ENCODE results near the gene CIB1.

The CIB1 gene

GRCh38 chr15:90187257-90187868 lies 46.4 kb downstream of the CIB1 start:
- H3K4me3 ChIP-seq (ENCODE audit: insufficient read depth, low read depth, low read length, poor library complexity, severe bottlenecking) = no peak overlapping the region
- H3K9me3 ChIP-seq (ENCODE audit: control insufficient read depth, low read length) = no peaks in the 10 kb centered on the region
- no peak for DNase-seq
- H3K36me3 ChIP-seq (ENCODE audit: control insufficient read depth, insufficient read depth, low read length) = no peaks in the 10 kb centered on the region
- no peak overlapping the region for H3K27ac ChIP-seq (ENCODE audit: insufficient read depth, low read length, poor library complexity, severe bottlenecking)
- peaks cover 14% of the 10 kb centered on the region for H3K4me1 ChIP-seq (ENCODE audit: control insufficient read depth, insufficient read depth, low read length, poor library complexity, severe bottlenecking)
- no peaks in the 10 kb centered on the region for H3K27me3 ChIP-seq (replicated peaks; ENCODE audit: control insufficient read depth, insufficient read depth, low read length, poor library complexity, severe bottlenecking)

GRCh38 chr15:90184786-90185704 lies 48.7 kb downstream of the CIB1 start:
- Histone ChIP-seq H3K4me3 (ENCODE audit: insufficient read depth, low read depth, low read length, poor library complexity, severe bottlenecking) (peak overlapping the region; percentile 75), H3K27ac (ENCODE audit: insufficient read depth, low read length, poor library complexity, severe bottlenecking) (peak overlapping the region; percentile 51), H3K4me1 (ENCODE audit: control insufficient read depth, insufficient read depth, low read length, poor library complexity, severe bottlenecking) (peaks cover 3% of the 10 kb centered on the region), H3K9me3 (ENCODE audit: control insufficient read depth, low read length) (no peaks in the 10 kb centered on the region), H3K36me3 (ENCODE audit: control insufficient read depth, insufficient read depth, low read length) (no peaks in the 10 kb centered on the region), H3K27me3 (replicated peaks; ENCODE audit: control insufficient read depth, insufficient read depth, low read length, poor library complexity, severe bottlenecking) (no peaks in the 10 kb centered on the region)
- peak; percentile 18 to 52 (median 29) for DNase-seq

- peaks cover 3% of the 10 kb centered on the region for H3K4me1 ChIP-seq (ENCODE audit: control insufficient read depth, insufficient read depth, low read length, poor library complexity, severe bottlenecking)
- no peaks in the 10 kb centered on the region for H3K9me3 ChIP-seq (ENCODE audit: control insufficient read depth, low read length)
- H3K4me3 ChIP-seq (ENCODE audit: insufficient read depth, low read depth, low read length, poor library complexity, severe bottlenecking) = peak overlapping the region; percentile 75
- DNase-seq = no peak
- no peaks in the 10 kb centered on the region for H3K27me3 ChIP-seq (replicated peaks; ENCODE audit: control insufficient read depth, insufficient read depth, low read length, poor library complexity, severe bottlenecking)
- peak overlapping the region; percentile 51 for H3K27ac ChIP-seq (ENCODE audit: insufficient read depth, low read length, poor library complexity, severe bottlenecking)
- no peaks in the 10 kb centered on the region for H3K36me3 ChIP-seq (ENCODE audit: control insufficient read depth, insufficient read depth, low read length)
These were observed 49.5 kb downstream of the CIB1 start for GRCh38 chr15:90184119-90184785.

GRCh38 chr15:90181776-90182175 lies 52.0 kb downstream of the CIB1 start:
- Histone ChIP-seq H3K4me3 (ENCODE audit: insufficient read depth, low read depth, low read length, poor library complexity, severe bottlenecking) (no peak overlapping the region), H3K36me3 (ENCODE audit: control insufficient read depth, insufficient read depth, low read length) (no peaks in the 10 kb centered on the region), H3K27ac (ENCODE audit: insufficient read depth, low read length, poor library complexity, severe bottlenecking) (no peak overlapping the region), H3K4me1 (ENCODE audit: control insufficient read depth, insufficient read depth, low read length, poor library complexity, severe bottlenecking) (peaks cover 3% of the 10 kb centered on the region), H3K9me3 (ENCODE audit: control insufficient read depth, low read length) (no peaks in the 10 kb centered on the region), H3K27me3 (replicated peaks; ENCODE audit: control insufficient read depth, insufficient read depth, low read length, poor library complexity, severe bottlenecking) (no peaks in the 10 kb centered on the region)
- DNase-seq = no peak
